Upper lobe of left lung (tissue), 4 donors: ENCODE measurements around the gene CEBPB.

Source experiments
- CTCF ChIP-seq, 6 experiments: fragments of 450-650 bp in 4 of 6; fragments of 200-600 bp in 2 of 6; sonication (generic) in 2 of 6; IDR thresholded peaks; one replicate each; pipeline ENCODE4 v1.5.1; 2016 to 2019; ENCODE audit warnings: antibody characterized with exemption in 6 of 6
- EP300 ChIP-seq, 4 donors: sonication (generic); formaldehyde crosslinking; IDR thresholded peaks; one replicate each; pipeline ENCODE4 v1.5.1; 2017; ENCODE audit warnings: antibody characterized with exemption in 4 of 4, control low read depth in 2 of 4
- POLR2A ChIP-seq, 4 donors: fragments of 450-650 bp; IDR thresholded peaks; one replicate each; pipeline ENCODE4 v1.5.1; 2016 to 2017; ENCODE audit warnings: antibody characterized with exemption in 4 of 4, mild to moderate bottlenecking in 2 of 4
- POLR2AphosphoS5 ChIP-seq, 2 donors: sonication (generic); formaldehyde crosslinking; IDR thresholded peaks; one replicate each; pipeline ENCODE4 v1.5.1; 2017; ENCODE audit warnings: antibody characterized with exemption in 2 of 2

GRCh38 chr20:50198716-50199115, 8.1 kb downstream of the CEBPB start:
- TF ChIP-seq POLR2A (IDR thresholded peaks at IDR 0.05): no peak
- TF ChIP-seq CTCF (IDR thresholded peaks at IDR 0.05): no peak
- no peak for TF ChIP-seq EP300 (IDR thresholded peaks at IDR 0.05)
- TF ChIP-seq POLR2AphosphoS5 (IDR thresholded peaks at IDR 0.05): no peak
